ENCODE measurements around the gene KCNQ1. TPM values are rescaled to one million over a fixed set of nuclear protein-coding genes. Genes with fewer than 3 reads are reported as not detected.

Gene KCNQ1
- total and polyA plus RNA-seq, 2 donors (not counting 3 experiments of a cell fraction or from before 2014, with no cell fraction given) = 0.07 to 0.09 TPM

GRCh38 chr11:2839395-2839943 lies 394.7 kb downstream of the KCNQ1 start:
- TF ChIP-seq POLR2AphosphoS5 (IDR thresholded peaks at IDR 0.05; ENCODE audit: insufficient read depth, low read depth, low read length) = no peak
- TF ChIP-seq MAX (IDR thresholded peaks at IDR 0.05; ENCODE audit: insufficient read depth, insufficient read length) = no peak
- TF ChIP-seq MYC (IDR thresholded peaks at IDR 0.05; ENCODE audit: low read depth, low read length) = no peak
- TF ChIP-seq JUN (IDR thresholded peaks at IDR 0.05; ENCODE audit: borderline replicate concordance, insufficient read depth, insufficient read length, low read depth) = no peak
- no peak for TF ChIP-seq FOS (IDR thresholded peaks at IDR 0.05; ENCODE audit: borderline replicate concordance, insufficient read depth, low read length)
- TF ChIP-seq CTCF (IDR thresholded peaks at IDR 0.05; ENCODE audit: extremely low read depth in 1 of 2, insufficient read depth in 1 of 2, low read depth in 1 of 2, low read length in 2 of 2) = no peak
- TF ChIP-seq EZH2 (IDR thresholded peaks at IDR 0.05; ENCODE audit: borderline replicate concordance, low read depth, low read length, severe bottlenecking) = no peak
- no peak for TF ChIP-seq POLR2A (IDR thresholded peaks at IDR 0.05; ENCODE audit: low read depth, low read length)
- no peak for TF ChIP-seq GATA2 (IDR thresholded peaks at IDR 0.05; ENCODE audit: insufficient read depth, insufficient read length, low read depth, low read length)
- H3K27ac ChIP-seq (ENCODE audit: insufficient read depth, low read depth, low read length) = no peak overlapping the region
- FAIRE-seq = no peak
- no peak overlapping the region for H3K4me3 ChIP-seq (replicated peaks in 1 of 3; ENCODE audit: insufficient read depth in 1 of 3, low read depth in 1 of 3, low read length in 3 of 3)
- no peaks in the 10 kb centered on the region for H4K20me1 ChIP-seq (replicated peaks; ENCODE audit: control insufficient read depth, extremely low read depth, insufficient read depth, low read length)
- H3K79me2 ChIP-seq (ENCODE audit: control insufficient read depth, insufficient read depth, low read length) = no peaks in the 10 kb centered on the region
- no peaks in the 10 kb centered on the region for H3K9me1 ChIP-seq (replicated peaks; ENCODE audit: control insufficient read depth, extremely low read depth, insufficient read depth, low read length)
- no peaks in the 10 kb centered on the region for H3K36me3 ChIP-seq (ENCODE audit: control insufficient read depth in 2 of 2, extremely low read depth in 1 of 2, insufficient read depth in 2 of 2, low read length in 2 of 2)
- no peaks in the 10 kb centered on the region for H3K27me3 ChIP-seq (ENCODE audit: control insufficient read depth in 2 of 2, insufficient read depth in 2 of 2, low read length in 2 of 2)
- intact Hi-C loops (cut with micrococcal nuclease) (no loop called here), dilution Hi-C loops (cut with MboI; ENCODE audit: extremely low pct_ligation_motif_present, low sequenced_read_pairs) (no loop called here)
- H3K4me2 ChIP-seq (ENCODE audit: insufficient read depth, low read length) = no peak overlapping the region
- ChIA-PET POLR2A (no interaction called here), CTCF (no interaction called here)
- no TSS peak for BruUV-seq (replicated peaks)
- DNase-seq (ENCODE audit: low read depth, low spot score) = no peak
- H3K9ac ChIP-seq (replicated peaks; ENCODE audit: extremely low read depth, insufficient read depth, low read length) = no peak overlapping the region
- H3K4me1 ChIP-seq (ENCODE audit: control insufficient read depth, extremely low read depth, insufficient read depth, low read length) = no peaks in the 10 kb centered on the region
- H2AFZ ChIP-seq (ENCODE audit: low read depth, low read length) = no peak overlapping the region
- no peaks in the 10 kb centered on the region for H3K9me3 ChIP-seq (replicated peaks; ENCODE audit: control insufficient read depth, insufficient read depth, low read length)
